Mesothelial cell of epicardium (in vitro differentiated cells): ENCODE results near the gene SH2D4B. TPM values are rescaled to one million over a fixed set of nuclear protein-coding genes. Genes with fewer than 3 reads are reported as not detected.

Source experiments
- DNase-seq, 2 experiments: peaks; one replicate each; pipeline ENCODE4 v3.0.0; 2021; ENCODE audit warnings: low spot score in 2 of 2; ENCODE audit not compliant: unreplicated experiment in 2 of 2
- H3K27ac Mint-ChIP-seq: 2 replicates; pipeline ENCODE4 v1.8.0; 2021; ENCODE audit warnings: mixed read lengths
- H3K27me3 Mint-ChIP-seq: 2 replicates; pipeline ENCODE4 v1.8.0; 2021; ENCODE audit warnings: low read depth, mixed read lengths
- H3K36me3 Mint-ChIP-seq: 2 replicates; pipeline ENCODE4 v1.8.0; 2021; ENCODE audit warnings: mixed read lengths
- H3K4me1 Mint-ChIP-seq: 2 replicates; pipeline ENCODE4 v1.8.0; 2021; ENCODE audit warnings: mixed read lengths
- H3K4me3 Mint-ChIP-seq: 2 replicates; pipeline ENCODE4 v1.8.0; 2021; ENCODE audit warnings: mild to moderate bottlenecking, moderate library complexity, mixed read lengths
- H3K9me3 Mint-ChIP-seq: 2 replicates; pipeline ENCODE4 v1.8.0; 2021; ENCODE audit warnings: mixed read lengths
- total RNA-seq: library from RNA; stranded (reverse); gene quantifications from 3 replicates; pipeline ENCODE4 v1.2.1, GENCODE V29; 2021
- TF ChIP-seq, protein P1 (sequence below): fragments of 200-600 bp; sonication (generic); IDR thresholded peaks from one replicate; pipeline ENCODE4 v1.5.0; 2021; ENCODE audit warnings: antibody characterized with exemption; ENCODE audit not compliant: unreplicated experiment

The SH2D4B gene
- total RNA-seq, 1 donor from 2014 or later = 0.27 TPM

DNA sequence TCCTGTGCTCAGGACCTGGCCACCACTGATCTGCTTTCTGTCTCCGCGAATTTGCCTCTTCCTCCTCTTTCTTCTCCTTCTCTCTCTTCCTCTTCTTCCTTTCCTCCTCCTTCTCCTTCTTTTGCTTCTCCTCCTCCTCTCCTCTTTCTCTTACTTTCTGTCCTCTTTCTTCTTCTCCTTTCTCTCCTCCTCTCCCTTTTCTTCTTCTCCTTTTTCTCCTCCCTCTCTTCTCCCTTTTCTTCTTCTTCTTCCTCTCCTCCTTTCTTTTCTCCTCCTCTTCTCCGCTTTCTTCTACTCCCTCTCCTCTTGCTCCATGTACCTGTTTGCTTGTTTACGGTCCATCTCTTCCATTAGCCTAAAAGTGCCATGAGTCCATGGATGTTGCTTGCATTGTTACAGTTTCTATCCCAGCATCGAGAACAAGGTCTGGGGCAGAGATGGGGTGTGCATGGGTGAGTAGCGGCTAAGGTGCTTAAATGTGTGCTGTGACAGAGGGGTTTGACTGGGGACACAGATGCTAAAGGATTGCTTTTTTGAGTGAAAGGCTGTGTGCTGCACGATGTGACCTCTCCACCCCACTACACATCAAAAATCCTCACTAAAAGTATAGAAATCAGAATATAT, 7.7 kb downstream of the SH2D4B start:
- Mint-ChIP-seq H3K4me3 (no peak overlapping the region), H3K9me3 (no peaks in the 10 kb centered on the region), H3K4me1 (no peaks in the 10 kb centered on the region), H3K27ac (no peak overlapping the region), H3K27me3 (peaks cover 6% of the 10 kb centered on the region), H3K36me3 (no peaks in the 10 kb centered on the region)
- TF ChIP-seq, protein P1, sequence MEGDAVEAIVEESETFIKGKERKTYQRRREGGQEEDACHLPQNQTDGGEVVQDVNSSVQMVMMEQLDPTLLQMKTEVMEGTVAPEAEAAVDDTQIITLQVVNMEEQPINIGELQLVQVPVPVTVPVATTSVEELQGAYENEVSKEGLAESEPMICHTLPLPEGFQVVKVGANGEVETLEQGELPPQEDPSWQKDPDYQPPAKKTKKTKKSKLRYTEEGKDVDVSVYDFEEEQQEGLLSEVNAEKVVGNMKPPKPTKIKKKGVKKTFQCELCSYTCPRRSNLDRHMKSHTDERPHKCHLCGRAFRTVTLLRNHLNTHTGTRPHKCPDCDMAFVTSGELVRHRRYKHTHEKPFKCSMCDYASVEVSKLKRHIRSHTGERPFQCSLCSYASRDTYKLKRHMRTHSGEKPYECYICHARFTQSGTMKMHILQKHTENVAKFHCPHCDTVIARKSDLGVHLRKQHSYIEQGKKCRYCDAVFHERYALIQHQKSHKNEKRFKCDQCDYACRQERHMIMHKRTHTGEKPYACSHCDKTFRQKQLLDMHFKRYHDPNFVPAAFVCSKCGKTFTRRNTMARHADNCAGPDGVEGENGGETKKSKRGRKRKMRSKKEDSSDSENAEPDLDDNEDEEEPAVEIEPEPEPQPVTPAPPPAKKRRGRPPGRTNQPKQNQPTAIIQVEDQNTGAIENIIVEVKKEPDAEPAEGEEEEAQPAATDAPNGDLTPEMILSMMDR = no peak
- DNase-seq = no peak

DNA sequence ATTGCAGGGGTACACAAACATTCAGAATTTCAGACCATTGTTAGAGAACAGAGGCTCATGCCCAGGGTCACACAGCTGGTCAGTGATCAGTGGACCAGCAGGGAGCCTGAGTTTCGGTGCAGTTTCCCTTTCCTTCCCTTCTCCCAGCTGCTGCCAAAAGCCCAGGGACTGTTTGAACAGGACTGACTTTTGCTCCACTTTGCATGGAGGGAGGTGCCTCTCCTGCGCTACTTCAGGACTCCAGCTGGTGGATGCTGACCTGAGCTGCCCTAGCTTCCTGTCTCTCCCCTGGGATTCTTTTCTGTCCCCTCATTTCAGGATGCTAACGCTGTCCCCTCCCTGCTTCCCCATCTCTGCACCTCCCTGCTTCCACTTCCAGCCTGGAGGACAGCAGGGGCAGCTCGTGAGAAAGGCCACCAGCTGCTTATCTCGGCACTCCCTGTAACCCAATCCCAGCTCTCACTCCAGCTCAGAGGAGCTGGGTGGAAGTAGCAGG, 14.5 kb downstream of the SH2D4B start:
- TF ChIP-seq, protein P1 = no peak
- Mint-ChIP-seq H3K27me3 (peaks cover 13% of the 10 kb centered on the region), H3K36me3 (no peaks in the 10 kb centered on the region), H3K4me1 (no peaks in the 10 kb centered on the region), H3K27ac (no peak overlapping the region), H3K4me3 (no peak overlapping the region), H3K9me3 (peaks cover 3% of the 10 kb centered on the region)
- no peak for DNase-seq

DNA sequence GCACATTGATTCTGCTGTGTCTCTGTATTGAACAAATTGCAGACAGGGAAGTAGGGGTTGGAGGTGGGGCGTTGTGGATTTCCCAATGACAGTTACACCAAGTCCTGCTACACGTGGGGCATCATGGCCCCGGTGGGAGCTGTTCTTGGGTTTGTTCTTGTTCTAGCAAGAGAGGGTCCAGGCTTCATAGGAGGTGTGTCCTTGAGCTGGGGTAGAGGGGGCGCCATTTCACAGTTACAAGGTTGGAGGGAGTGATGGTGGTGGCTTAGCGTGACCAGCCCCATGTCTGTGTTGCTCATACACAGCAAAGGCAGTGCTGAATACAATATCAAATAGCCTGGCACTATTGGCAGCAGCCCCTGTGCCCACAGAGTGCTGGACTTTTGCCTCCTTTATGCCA, 15.7 kb downstream of the SH2D4B start:
- Mint-ChIP-seq H3K36me3 (no peaks in the 10 kb centered on the region), H3K4me1 (no peaks in the 10 kb centered on the region), H3K9me3 (peaks cover 3% of the 10 kb centered on the region), H3K4me3 (no peak overlapping the region), H3K27me3 (peaks cover 16% of the 10 kb centered on the region), H3K27ac (no peak overlapping the region)
- TF ChIP-seq, protein P1 = no peak
- DNase-seq = no peak

DNA sequence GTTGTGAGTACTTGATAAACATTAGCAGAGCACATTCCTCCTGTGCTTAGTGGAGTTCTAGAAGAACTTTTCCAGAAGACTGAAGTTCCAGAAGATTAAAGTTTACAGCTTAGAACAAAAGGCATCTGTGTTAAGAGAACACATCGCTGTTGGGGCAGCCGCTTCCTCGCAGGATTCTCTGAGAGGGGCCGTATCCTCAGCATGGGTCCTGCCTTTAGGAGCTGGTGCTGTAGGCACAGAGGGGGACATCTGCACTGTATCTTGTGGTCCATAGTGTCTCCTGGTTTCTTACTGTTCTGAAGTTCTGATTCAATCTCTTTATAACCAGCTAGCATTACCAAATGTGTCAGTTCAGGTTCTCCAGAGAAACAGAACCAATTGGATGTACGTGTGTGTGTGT, 16.3 kb downstream of the SH2D4B start:
- TF ChIP-seq, protein P1 = no peak
- Mint-ChIP-seq H3K4me3 (no peak overlapping the region), H3K27me3 (peaks cover 16% of the 10 kb centered on the region), H3K27ac (no peak overlapping the region), H3K36me3 (no peaks in the 10 kb centered on the region), H3K4me1 (no peaks in the 10 kb centered on the region), H3K9me3 (peaks cover 3% of the 10 kb centered on the region)
- DNase-seq = no peak

DNA sequence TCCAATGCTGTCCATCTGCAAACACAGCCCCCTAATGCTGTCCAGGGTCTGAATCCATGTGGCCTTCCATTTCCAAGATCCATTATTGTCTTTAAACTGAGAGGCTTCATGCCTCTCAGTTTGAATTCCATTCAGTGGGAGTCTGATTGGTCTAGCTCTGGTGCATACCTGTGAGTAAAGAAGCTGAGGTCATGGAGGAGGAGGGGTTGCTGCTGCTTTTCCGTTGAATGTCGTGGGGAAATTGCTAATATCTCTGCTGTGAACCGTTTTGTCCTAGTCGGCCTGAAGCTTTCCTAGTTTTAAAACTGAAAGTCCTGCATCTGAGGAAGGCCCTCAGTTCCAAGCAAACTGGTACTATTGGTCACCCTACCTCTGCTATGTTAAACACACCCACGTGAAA, 17.7 kb downstream of the SH2D4B start:
- TF ChIP-seq, protein P1 = no peak
- no peaks in the 10 kb centered on the region for H3K36me3 Mint-ChIP-seq
- peaks cover 16% of the 10 kb centered on the region for H3K27me3 Mint-ChIP-seq

More for the DNA sequence above, 17.7 kb downstream of the SH2D4B start:
- no peaks in the 10 kb centered on the region for H3K4me1 Mint-ChIP-seq
- H3K4me3 Mint-ChIP-seq = no peak overlapping the region
- H3K9me3 Mint-ChIP-seq = peaks cover 3% of the 10 kb centered on the region
- H3K27ac Mint-ChIP-seq = no peak overlapping the region
- no peak for DNase-seq
